AG04449 (cell line): ENCODE data around the gene SNX30.

Source experiments
- CTCF ChIA-PET: fragments of 350-600 bp; formaldehyde crosslinking; extraction: SDS; loops from one replicate; lab custom pipeline; 2021; ENCODE audit warnings: antibody characterized with exemption; lab: Yijun Ruan, JAX
- POLR2A ChIA-PET: fragments of 400-600, 350-600 bp; formaldehyde crosslinking; extraction: SDS; loops from one replicate; lab custom pipeline; 2020; ENCODE audit warnings: antibody characterized with exemption, inconsistent platforms; lab: Yijun Ruan, JAX
- DNase-seq: peaks from one replicate; pipeline ENCODE4 v3.0.0-alpha.2; 2010; ENCODE audit warnings: low read depth, low spot score
- H3K4me3 ChIP-seq: 2 replicates; pipeline ENCODE4 v1.5.1; 2011; ENCODE audit warnings: low read depth, mild to moderate bottlenecking, control low read depth, low read length
- CTCF ChIP-seq: IDR thresholded peaks from one replicate; pipeline ENCODE4 v1.5.1; 2011; ENCODE audit warnings: mild to moderate bottlenecking, moderate library complexity, low read length, control low read depth, inconsistent platforms; ENCODE audit not compliant: insufficient read depth; ENCODE audit errors: missing control alignments

SNX30 gene

GRCh38 chr9:112726428-112726827, 24.1 kb upstream of the SNX30 start:
- ChIA-PET POLR2A (interaction anchor here (0.7 kb wide), 1 partner anchor 826 kb away, joined by 3 read pairs; no protein-coding TSS in a partner anchor), CTCF (interaction anchor here (0.7 kb wide), 1 partner anchor 9 kb away, joined by 3 read pairs; no protein-coding TSS in a partner anchor)
- no peak for TF ChIP-seq CTCF
- DNase-seq: no peak
- no peak overlapping the region for H3K4me3 ChIP-seq

GRCh38 chr9:112728401-112728800, 22.2 kb upstream of the SNX30 start:
- ChIA-PET POLR2A (interaction anchor here (0.6 kb wide), 1 partner anchor 50 kb away, joined by 5 read pairs; no protein-coding TSS in a partner anchor), CTCF (no interaction called here)
- no peak for DNase-seq
- no peak for TF ChIP-seq CTCF
- H3K4me3 ChIP-seq: no peak overlapping the region

- ChIA-PET CTCF (no interaction called here), POLR2A (no interaction called here)
- TF ChIP-seq CTCF: no peak
- H3K4me3 ChIP-seq: no peak overlapping the region
- no peak for DNase-seq
These were observed 18.6 kb upstream of the SNX30 start for GRCh38 chr9:112731971-112732370.

- ChIA-PET CTCF (interaction anchor here (1.1 kb wide), 1 partner anchor 8 kb away, joined by 3 read pairs; no protein-coding TSS in a partner anchor), POLR2A (no interaction called here)
- H3K4me3 ChIP-seq: no peak overlapping the region
- TF ChIP-seq CTCF: no peak
- no peak for DNase-seq
These were observed 15.7 kb upstream of the SNX30 start for GRCh38 chr9:112734892-112735291.

- DNase-seq: no peak
- no peak overlapping the region for H3K4me3 ChIP-seq
- peak; percentile 22 for TF ChIP-seq CTCF
- ChIA-PET CTCF (interaction anchor here (0.9 kb wide), 1 partner anchor 160 kb away, joined by 3 read pairs; no protein-coding TSS in a partner anchor), POLR2A (interaction anchor here (0.6 kb wide), 1 partner anchor 63 kb away, joined by 3 read pairs; no protein-coding TSS in a partner anchor)
These were observed 7.2 kb upstream of the SNX30 start for GRCh38 chr9:112743216-112743836.

- ChIA-PET POLR2A (interaction anchor here (0.6 kb wide), 1 partner anchor 62 kb away, joined by 3 read pairs; no protein-coding TSS in a partner anchor), CTCF (no interaction called here)
- DNase-seq: no peak
- H3K4me3 ChIP-seq: no peak overlapping the region
- no peak for TF ChIP-seq CTCF
These were observed 6.4 kb upstream of the SNX30 start for GRCh38 chr9:112744177-112744576.
